Endothelial cell (in vitro differentiated cells): Measurements from ENCODE around the gene NTM. TPM values are rescaled to one million over a fixed set of nuclear protein-coding genes. Genes with fewer than 3 reads are reported as not detected.

Source experiments
- DNase-seq: peaks from one replicate; pipeline ENCODE4 v3.0.0; 2021; ENCODE audit warnings: low spot score
- H3K27ac Mint-ChIP-seq: one replicate; pipeline ENCODE4 v1.8.0; 2021; ENCODE audit warnings: mixed read lengths, inconsistent platforms; ENCODE audit not compliant: unreplicated experiment
- H3K27me3 Mint-ChIP-seq: one replicate; pipeline ENCODE4 v1.8.0; 2021; ENCODE audit warnings: mild to moderate bottlenecking, moderate library complexity, mixed read lengths, inconsistent platforms; ENCODE audit not compliant: unreplicated experiment
- H3K36me3 Mint-ChIP-seq: one replicate; pipeline ENCODE4 v1.8.0; 2021; ENCODE audit warnings: mild to moderate bottlenecking, low read depth, mixed read lengths, inconsistent platforms; ENCODE audit not compliant: unreplicated experiment
- H3K4me1 Mint-ChIP-seq: one replicate; pipeline ENCODE4 v1.8.0; 2021; ENCODE audit warnings: mild to moderate bottlenecking, mixed read lengths, inconsistent platforms; ENCODE audit not compliant: unreplicated experiment
- H3K4me3 Mint-ChIP-seq: one replicate; pipeline ENCODE4 v1.8.0; 2021; ENCODE audit warnings: mild to moderate bottlenecking, mixed read lengths, inconsistent platforms; ENCODE audit not compliant: unreplicated experiment
- H3K9me3 Mint-ChIP-seq: one replicate; pipeline ENCODE4 v1.8.0; 2021; ENCODE audit warnings: mixed read lengths, inconsistent platforms; ENCODE audit not compliant: unreplicated experiment
- CTCF ChIP-seq: fragments of 200-600 bp; sonication (generic); IDR thresholded peaks from one replicate; pipeline ENCODE4 v1.5.0; 2021; ENCODE audit warnings: antibody characterized with exemption; ENCODE audit not compliant: unreplicated experiment
- total RNA-seq: library from RNA; stranded (reverse); fragmentation: NEBNext Ultra II Directional; extraction: Animal tissue kit (Norgen Biotek cat#: 25700); gene quantifications from one replicate; pipeline ENCODE4 v1.2.1, GENCODE V29; 2021; ENCODE audit not compliant: unreplicated experiment

Gene NTM
- total RNA-seq, 1 donor from 2014 or later: 3.6 TPM

- H3K4me1 Mint-ChIP-seq: peaks cover 10% of the 10 kb centered on the region
- no peak overlapping the region for H3K27ac Mint-ChIP-seq
- no peak for DNase-seq
These were observed 167.9 kb downstream of the NTM start for GRCh38 chr11:131538322-131538721.

GRCh38 chr11:131540676-131541075, 170.3 kb downstream of the NTM start:
- no peak for TF ChIP-seq CTCF
- no peak overlapping the region for H3K4me3 Mint-ChIP-seq
- DNase-seq: no peak
- peaks cover 16% of the 10 kb centered on the region for H3K4me1 Mint-ChIP-seq
- peaks cover 6% of the 10 kb centered on the region for H3K27me3 Mint-ChIP-seq
- no peaks in the 10 kb centered on the region for H3K9me3 Mint-ChIP-seq
- no peaks in the 10 kb centered on the region for H3K36me3 Mint-ChIP-seq
- H3K27ac Mint-ChIP-seq: no peak overlapping the region

More at GRCh38 chr11:131538322-131538721, 167.9 kb downstream of the NTM start:
- Mint-ChIP-seq H3K36me3 (no peaks in the 10 kb centered on the region), H3K4me3 (no peak overlapping the region), H3K9me3 (no peaks in the 10 kb centered on the region), H3K27me3 (peaks cover 4% of the 10 kb centered on the region)
- no peak for TF ChIP-seq CTCF

GRCh38 chr11:131543389-131544025, 173.1 kb downstream of the NTM start:
- Mint-ChIP-seq H3K27ac (no peak overlapping the region), H3K9me3 (no peaks in the 10 kb centered on the region), H3K36me3 (no peaks in the 10 kb centered on the region), H3K4me1 (peaks cover 16% of the 10 kb centered on the region), H3K4me3 (no peak overlapping the region), H3K27me3 (peaks cover 8% of the 10 kb centered on the region)
- no peak for DNase-seq
- no peak for TF ChIP-seq CTCF

- H3K4me3 Mint-ChIP-seq: no peak overlapping the region
- H3K9me3 Mint-ChIP-seq: no peaks in the 10 kb centered on the region
- DNase-seq: peak; percentile 28
- H3K27me3 Mint-ChIP-seq: peaks cover 4% of the 10 kb centered on the region
- no peaks in the 10 kb centered on the region for H3K36me3 Mint-ChIP-seq
- peaks cover 16% of the 10 kb centered on the region for H3K4me1 Mint-ChIP-seq
- H3K27ac Mint-ChIP-seq: no peak overlapping the region
- no peak for TF ChIP-seq CTCF
These were observed 174.2 kb downstream of the NTM start for GRCh38 chr11:131544591-131544990.

GRCh38 chr11:131546218-131546895, 175.9 kb downstream of the NTM start:
- Mint-ChIP-seq H3K27me3 (peaks cover 4% of the 10 kb centered on the region), H3K36me3 (no peaks in the 10 kb centered on the region), H3K9me3 (no peaks in the 10 kb centered on the region), H3K4me1 (peaks cover 17% of the 10 kb centered on the region), H3K27ac (no peak overlapping the region), H3K4me3 (no peak overlapping the region)
- no peak for DNase-seq
- TF ChIP-seq CTCF: no peak
